Mesendoderm (in vitro differentiated cells): Measurements from ENCODE around the gene SMIM12.

Experiments used
- DNase-seq: peaks from one replicate; pipeline ENCODE4 v3.0.0; 2013
- H2AK5ac ChIP-seq: 2 replicates; pipeline ENCODE4 v1.6.1; 2013; ENCODE audit warnings: low read length, inconsistent platforms
- H2BK120ac ChIP-seq: 2 replicates; pipeline ENCODE4 v1.6.1; 2013; ENCODE audit warnings: low read depth, mild to moderate bottlenecking, low read length, moderate library complexity, mixed read lengths
- H2BK15ac ChIP-seq: replicated peaks from 2 replicates; pipeline ENCODE4 v1.6.1; 2013; ENCODE audit warnings: low read depth, mild to moderate bottlenecking, moderate library complexity
- H2BK5ac ChIP-seq: 2 replicates; pipeline ENCODE4 v1.6.1; 2013; ENCODE audit warnings: low read length, inconsistent platforms
- H3K18ac ChIP-seq: 2 replicates; pipeline ENCODE4 v1.6.1; 2013; ENCODE audit warnings: mild to moderate bottlenecking, low read length, mixed read lengths
- H3K23ac ChIP-seq: one replicate; pipeline ENCODE4 v1.6.1; 2013; ENCODE audit warnings: low read length
- H3K27ac ChIP-seq: 2 replicates; pipeline ENCODE4 v1.5.1; 2013; ENCODE audit warnings: low read depth, mild to moderate bottlenecking, inconsistent platforms, low read length, moderate library complexity
- H3K27me3 ChIP-seq: 2 replicates; pipeline ENCODE4 v1.6.1; 2013; ENCODE audit warnings: low read length, control low read depth, mild to moderate bottlenecking, inconsistent platforms; ENCODE audit not compliant: insufficient read depth, poor library complexity
- H3K36me3 ChIP-seq: 2 replicates; pipeline ENCODE4 v1.6.1; 2013; ENCODE audit warnings: low read length, inconsistent platforms; ENCODE audit not compliant: control insufficient read depth, insufficient read depth
- H3K4ac ChIP-seq: one replicate; pipeline ENCODE4 v1.6.1; 2013; ENCODE audit warnings: low read depth, mild to moderate bottlenecking, low read length, moderate library complexity
- H3K4me1 ChIP-seq: 2 replicates; pipeline ENCODE4 v1.6.1; 2013; ENCODE audit warnings: low read depth, low read length, inconsistent platforms; ENCODE audit not compliant: control insufficient read depth
- H3K4me2 ChIP-seq: 2 replicates; pipeline ENCODE4 v1.6.1; 2013; ENCODE audit warnings: low read length
- H3K4me3 ChIP-seq: 2 replicates; pipeline ENCODE4 v1.5.1; 2013; ENCODE audit warnings: mild to moderate bottlenecking, low read length
- H3K56ac ChIP-seq: one replicate; pipeline ENCODE4 v1.6.1; 2013; ENCODE audit warnings: low read length
- H3K79me1 ChIP-seq: 2 replicates; pipeline ENCODE4 v1.6.1; 2013; ENCODE audit warnings: low read length, inconsistent platforms
- H3K79me2 ChIP-seq: 2 replicates; pipeline ENCODE4 v1.6.1; 2013; ENCODE audit warnings: mild to moderate bottlenecking, low read length; ENCODE audit not compliant: control insufficient read depth, insufficient read depth
- H3K9ac ChIP-seq: 2 replicates; pipeline ENCODE4 v1.6.1; 2013; ENCODE audit warnings: low read length, inconsistent platforms
- H4K5ac ChIP-seq: one replicate; pipeline ENCODE4 v1.6.1; 2013; ENCODE audit warnings: low read length
- H4K8ac ChIP-seq: one replicate; pipeline ENCODE4 v1.6.1; 2013; ENCODE audit warnings: low read depth, mild to moderate bottlenecking, control low read depth, low read length, moderate library complexity
- WGBS: extraction: QIAGEN DNeasy Blood & Tissue Kit; methylation state at CpG from one replicate; pipeline ENCODE4 v1.1.7; 2013; ENCODE audit warnings: low lambda C conversion rate, missing lambda C conversion rate; ENCODE audit not compliant: insufficient coverage; ENCODE audit errors: extremely low coverage; 5-methylcytosine and 5-hydroxymethylcytosine counted together

Gene SMIM12

GRCh38 chr1:34905098-34905459 is 45.5 kb upstream of the SMIM12 start:
- H3K4me3 ChIP-seq = no peak overlapping the region
- no peaks in the 10 kb centered on the region for H3K79me2 ChIP-seq
- H3K27ac ChIP-seq = no peak overlapping the region
- no peak for DNase-seq
- no peaks in the 10 kb centered on the region for H3K27me3 ChIP-seq
- no peak overlapping the region for H3K4me2 ChIP-seq
- H2BK5ac ChIP-seq = no peak overlapping the region
- H4K8ac ChIP-seq = no peak overlapping the region
- H4K5ac ChIP-seq = no peak overlapping the region
- no peak overlapping the region for H2BK15ac ChIP-seq
- H3K56ac ChIP-seq = no peak overlapping the region
- no peak overlapping the region for H3K9ac ChIP-seq
- H3K23ac ChIP-seq = no peak overlapping the region
- H2BK120ac ChIP-seq = no peak overlapping the region
- no peaks in the 10 kb centered on the region for H3K4me1 ChIP-seq
- no CpG with 5 or more reads among the region's 12 CpGs for WGBS
- no peak overlapping the region for H2AK5ac ChIP-seq
- no peak overlapping the region for H3K4ac ChIP-seq
- no peak overlapping the region for H3K18ac ChIP-seq
- H3K79me1 ChIP-seq = no peaks in the 10 kb centered on the region
- H3K36me3 ChIP-seq = no peaks in the 10 kb centered on the region

GRCh38 chr1:34904236-34905097 is 44.9 kb upstream of the SMIM12 start:
- H3K36me3 ChIP-seq = no peaks in the 10 kb centered on the region
- no peak overlapping the region for H3K4ac ChIP-seq
- H4K8ac ChIP-seq = no peak overlapping the region
- H2BK15ac ChIP-seq = no peak overlapping the region
- H2BK5ac ChIP-seq = no peak overlapping the region
- no peak overlapping the region for H2BK120ac ChIP-seq
- no peak overlapping the region for H2AK5ac ChIP-seq
- H3K27ac ChIP-seq = no peak overlapping the region
- H3K9ac ChIP-seq = no peak overlapping the region
- no CpG with 5 or more reads among the region's 33 CpGs for WGBS
- no peak overlapping the region for H3K56ac ChIP-seq
- no peaks in the 10 kb centered on the region for H3K4me1 ChIP-seq
- H3K18ac ChIP-seq = no peak overlapping the region
- H3K27me3 ChIP-seq = no peaks in the 10 kb centered on the region
- H3K79me1 ChIP-seq = no peaks in the 10 kb centered on the region
- no peak overlapping the region for H4K5ac ChIP-seq
- H3K4me3 ChIP-seq = no peak overlapping the region
- no peak overlapping the region for H3K4me2 ChIP-seq
- no peaks in the 10 kb centered on the region for H3K79me2 ChIP-seq
- DNase-seq = no peak
- H3K23ac ChIP-seq = no peak overlapping the region

- H3K9ac ChIP-seq = no peak overlapping the region
- H3K4ac ChIP-seq = no peak overlapping the region
- WGBS = no CpG with 5 or more reads among the region's 7 CpGs
- H4K8ac ChIP-seq = no peak overlapping the region
- H2BK5ac ChIP-seq = no peak overlapping the region
- no peak overlapping the region for H3K56ac ChIP-seq
- no peak overlapping the region for H2BK120ac ChIP-seq
- H3K27me3 ChIP-seq = no peaks in the 10 kb centered on the region
- H3K4me3 ChIP-seq = no peak overlapping the region
- H4K5ac ChIP-seq = no peak overlapping the region
- no peak overlapping the region for H3K4me2 ChIP-seq
- H2BK15ac ChIP-seq = no peak overlapping the region
- DNase-seq = no peak
- H2AK5ac ChIP-seq = no peak overlapping the region
- no peak overlapping the region for H3K27ac ChIP-seq
- no peaks in the 10 kb centered on the region for H3K36me3 ChIP-seq
- no peaks in the 10 kb centered on the region for H3K79me2 ChIP-seq
- no peak overlapping the region for H3K18ac ChIP-seq
- H3K79me1 ChIP-seq = no peaks in the 10 kb centered on the region
- no peak overlapping the region for H3K23ac ChIP-seq
- no peaks in the 10 kb centered on the region for H3K4me1 ChIP-seq
These were observed 42.4 kb upstream of the SMIM12 start for GRCh38 chr1:34901919-34902318.

- no CpG with 5 or more reads among the region's 13 CpGs for WGBS
- Histone ChIP-seq H3K27me3 (no peaks in the 10 kb centered on the region), H2BK5ac (no peak overlapping the region), H3K4me2 (no peak overlapping the region), H3K79me2 (no peaks in the 10 kb centered on the region), H3K4ac (no peak overlapping the region), H2BK120ac (no peak overlapping the region), H3K23ac (no peak overlapping the region), H3K18ac (no peak overlapping the region), H3K4me3 (no peak overlapping the region), H3K9ac (no peak overlapping the region), H3K56ac (no peak overlapping the region), H3K27ac (no peak overlapping the region), H2AK5ac (no peak overlapping the region), H3K79me1 (no peaks in the 10 kb centered on the region), H2BK15ac (no peak overlapping the region), H4K8ac (no peak overlapping the region), H3K36me3 (no peaks in the 10 kb centered on the region), H3K4me1 (no peaks in the 10 kb centered on the region), H4K5ac (no peak overlapping the region)
- no peak for DNase-seq
These were observed 41.4 kb upstream of the SMIM12 start for GRCh38 chr1:34900775-34901502.

GRCh38 chr1:34899906-34900305 is 40.4 kb upstream of the SMIM12 start:
- H3K4ac ChIP-seq = no peak overlapping the region
- no peak overlapping the region for H3K9ac ChIP-seq
- H3K4me1 ChIP-seq = no peaks in the 10 kb centered on the region
- H2BK5ac ChIP-seq = no peak overlapping the region
- H3K79me2 ChIP-seq = no peaks in the 10 kb centered on the region
- H2BK15ac ChIP-seq = no peak overlapping the region
- H3K4me3 ChIP-seq = no peak overlapping the region
- H3K36me3 ChIP-seq = no peaks in the 10 kb centered on the region
- no peak overlapping the region for H3K56ac ChIP-seq
- no peaks in the 10 kb centered on the region for H3K27me3 ChIP-seq
- no peak overlapping the region for H2AK5ac ChIP-seq
- no peak overlapping the region for H2BK120ac ChIP-seq
- WGBS = no CpG with 5 or more reads among the region's 16 CpGs
- H3K23ac ChIP-seq = no peak overlapping the region
- no peak overlapping the region for H3K4me2 ChIP-seq
- H3K18ac ChIP-seq = no peak overlapping the region
- H3K79me1 ChIP-seq = no peaks in the 10 kb centered on the region
- H3K27ac ChIP-seq = no peak overlapping the region
- H4K5ac ChIP-seq = no peak overlapping the region
- no peak overlapping the region for H4K8ac ChIP-seq
- DNase-seq = no peak
